ENCODE results near the gene ADAMTS6. TPM values are rescaled to one million over a fixed set of nuclear protein-coding genes. Genes with fewer than 3 reads are reported as not detected.

ADAMTS6 gene
- total RNA-seq, 4 donors from 2014 or later: 1.9 to 20.2 (median 3.5) TPM

GRCh38 chr5:65288657-65289056 is 193.1 kb downstream of the ADAMTS6 start:
- no peak for TF ChIP-seq CTCF (IDR thresholded peaks at IDR 0.05; ENCODE audit: low read depth)

- TF ChIP-seq CTCF (IDR thresholded peaks at IDR 0.05; ENCODE audit: low read depth): no peak
These were observed 202.1 kb downstream of the ADAMTS6 start for GRCh38 chr5:65279603-65280002.

- TF ChIP-seq CTCF (IDR thresholded peaks at IDR 0.05; ENCODE audit: low read depth): no peak
These were observed 205.4 kb downstream of the ADAMTS6 start for GRCh38 chr5:65276178-65276890.

GRCh38 chr5:65271906-65272305 is 209.8 kb downstream of the ADAMTS6 start:
- no peak for TF ChIP-seq CTCF (IDR thresholded peaks at IDR 0.05; ENCODE audit: low read depth)

- no peak for TF ChIP-seq CTCF (IDR thresholded peaks at IDR 0.05; ENCODE audit: low read depth)
These were observed 213.2 kb downstream of the ADAMTS6 start for GRCh38 chr5:65268525-65268924.

GRCh38 chr5:65264420-65264819 is 217.3 kb downstream of the ADAMTS6 start:
- no peak for TF ChIP-seq CTCF (IDR thresholded peaks at IDR 0.05; ENCODE audit: low read depth)

GRCh38 chr5:65263321-65263720 is 218.4 kb downstream of the ADAMTS6 start:
- no peak for TF ChIP-seq CTCF (IDR thresholded peaks at IDR 0.05; ENCODE audit: low read depth)

All from subcutaneous adipose tissue (tissue), 4 donors.